Naive B cell (primary cell): ENCODE results near the gene KRT8. TPM values are rescaled to one million over a fixed set of nuclear protein-coding genes. Genes with fewer than 3 reads are reported as not detected.
"Not testable (repeated sequence)": the region's sequence is repeated elsewhere in the genome, so short reads cannot be mapped to it uniquely, and the experiment has no call there.

ENCODE experiments used
- ATAC-seq, 2 donors: fragments of 150-1000 bp; cut with Tn5 transposase; 2 replicates each; pipeline ENCODE4 v1.10.0; 2021; ENCODE audit warnings: low read depth in 2 of 2, mild to moderate bottlenecking in 2 of 2, moderate library complexity in 2 of 2
- DNase-seq: peaks from one replicate; pipeline ENCODE4 v3.0.0; 2022
- H3K27ac Mint-ChIP-seq, 6 donors: one replicate each; pipeline ENCODE4 v1.8.0; 2020 to 2022; ENCODE audit warnings: mild to moderate bottlenecking in 6 of 6, mixed read lengths in 6 of 6, moderate library complexity in 5 of 6, inconsistent platforms in 2 of 6
- H3K27me3 Mint-ChIP-seq, 3 donors: one replicate each; pipeline ENCODE4 v1.8.0; 2021 to 2022; ENCODE audit warnings: mixed read lengths in 3 of 3, mild to moderate bottlenecking in 1 of 3
- H3K36me3 Mint-ChIP-seq, 2 donors: one replicate each; pipeline ENCODE4 v1.8.0; 2020 to 2022; ENCODE audit warnings: mixed read lengths in 2 of 2, inconsistent platforms in 1 of 2, mild to moderate bottlenecking in 1 of 2
- H3K4me1 Mint-ChIP-seq, 3 donors: one replicate each; pipeline ENCODE4 v1.8.0; 2020 to 2022; ENCODE audit warnings: mixed read lengths in 3 of 3, inconsistent platforms in 1 of 3, mild to moderate bottlenecking in 1 of 3, moderate library complexity in 1 of 3
- H3K4me3 Mint-ChIP-seq, 8 donors: one replicate each; pipeline ENCODE4 v1.8.0; 2020 to 2022; ENCODE audit warnings: mild to moderate bottlenecking in 8 of 8, mixed read lengths in 8 of 8, moderate library complexity in 8 of 8, inconsistent platforms in 2 of 8
- H3K9me3 Mint-ChIP-seq, 7 donors: one replicate each; pipeline ENCODE4 v1.8.0; 2020 to 2022; ENCODE audit warnings: mixed read lengths in 7 of 7, mild to moderate bottlenecking in 5 of 7, inconsistent platforms in 2 of 7, moderate library complexity in 1 of 7
- polyA plus RNA-seq, 6 donors: library from polyadenylated mRNA; unstranded; fragments of 300-500 nt; fragmentation: Illumina TruSeq; gene quantifications; one replicate each; pipeline ENCODE4 v1.2.3, GENCODE V29; 2021; ENCODE audit warnings: low read depth in 6 of 6

Gene KRT8
- polyA plus RNA-seq, 6 donors from 2014 or later: not detected

DNA sequence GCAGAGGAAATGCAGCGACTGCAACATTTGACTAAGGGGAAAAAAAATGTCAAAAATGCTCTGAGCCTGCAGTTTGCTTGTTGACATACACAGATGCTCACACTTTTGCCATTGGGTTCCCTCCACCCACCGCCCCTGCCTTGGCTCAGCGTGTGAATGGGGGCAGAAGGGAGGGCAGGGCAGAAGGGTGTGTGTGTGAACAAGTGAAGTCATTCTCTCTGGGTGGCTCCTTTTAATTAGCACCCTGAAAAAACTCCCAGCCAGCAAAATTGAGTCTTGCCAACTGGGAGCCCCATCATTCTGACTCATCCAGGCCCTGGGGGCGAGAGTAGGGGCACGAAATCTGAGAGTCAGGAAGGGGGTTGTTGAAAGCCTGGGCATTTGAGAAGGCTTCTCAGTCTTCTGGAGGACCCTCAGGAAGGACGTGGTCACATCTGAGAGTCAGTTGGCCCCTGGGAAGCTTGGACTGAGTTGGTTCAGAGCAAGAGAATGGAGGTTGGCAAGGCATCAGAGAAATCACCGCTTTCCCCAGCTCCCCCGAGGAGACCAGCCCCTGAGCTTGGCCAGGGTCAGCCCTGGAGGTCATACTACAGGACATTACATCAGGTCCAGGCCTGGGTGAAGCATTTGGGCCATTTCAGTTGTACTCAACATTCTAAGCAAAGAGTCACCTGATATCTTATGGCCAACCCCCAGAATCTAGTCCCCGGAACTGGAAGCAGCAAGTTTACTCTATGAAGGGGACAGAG is 33.4 kb downstream of the KRT8 start:
- Mint-ChIP-seq H3K4me3 (peak overlapping the region in 1 of 8 donors; percentile 21), H3K9me3 (no peaks in the 10 kb centered on the region), H3K36me3 (no peaks in the 10 kb centered on the region), H3K4me1 (peaks cover 35 to 46% (median 38%) of the 10 kb centered on the region in 3 donors), H3K27me3 (peaks cover 14 to 43% (median 29%) of the 10 kb centered on the region in 3 donors), H3K27ac (peak overlapping the region in 1 of 6 donors; percentile 58)
- DNase-seq: no peak
- ATAC-seq: no peak

DNA sequence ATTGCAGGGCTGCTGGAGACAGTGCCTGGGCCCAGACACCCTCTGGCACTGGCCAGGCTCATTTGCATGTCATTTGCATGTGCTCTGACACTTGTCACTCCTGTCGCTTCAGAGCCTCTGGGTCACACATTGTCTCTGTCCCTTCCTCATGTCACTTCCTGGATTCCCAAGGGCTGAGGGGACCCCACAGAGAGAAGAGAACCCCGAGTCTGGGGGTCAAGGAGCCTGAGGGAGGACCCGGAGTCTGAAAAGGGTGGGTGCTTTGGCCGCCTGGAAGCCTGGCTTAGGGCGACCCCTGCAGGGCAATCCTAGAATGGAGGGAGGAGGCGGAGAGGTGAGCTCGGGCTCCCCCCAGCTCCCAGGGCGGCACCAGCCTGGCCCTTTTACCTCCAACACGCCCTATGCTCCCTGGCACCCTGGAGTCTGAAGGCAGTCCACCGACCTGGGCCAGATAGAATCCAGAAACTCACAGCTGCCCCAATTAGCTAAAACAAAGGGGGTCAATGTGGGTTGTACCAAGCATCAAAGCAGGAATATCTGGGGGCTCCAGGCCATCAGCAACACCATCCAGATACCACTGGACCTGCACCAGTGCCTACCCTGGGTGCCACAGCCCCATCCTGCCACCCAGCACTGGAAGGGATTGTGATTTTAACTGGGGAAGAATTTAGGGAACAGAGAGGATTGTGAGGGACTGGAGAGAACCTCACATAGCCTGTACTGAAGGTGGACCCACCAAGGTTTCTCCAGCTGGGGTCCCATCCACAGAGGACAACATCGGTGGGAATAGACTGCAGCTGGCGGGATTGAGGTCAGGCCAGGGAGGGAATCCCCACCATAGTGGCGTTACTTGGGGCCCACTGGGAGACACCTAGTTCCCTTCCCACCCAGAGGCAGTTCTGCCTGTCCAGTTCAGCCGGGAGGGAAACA is 34.2 kb downstream of the KRT8 start:
- Mint-ChIP-seq H3K36me3 (no peaks in the 10 kb centered on the region), H3K4me3 (peak overlapping the region in 1 of 8 donors; percentile 43), H3K27ac (peak overlapping the region in 2 of 6 donors; percentile 24 to 36), H3K4me1 (peaks cover 32 to 46% (median 38%) of the 10 kb centered on the region in 3 donors), H3K27me3 (peaks cover 9 to 35% (median 20%) of the 10 kb centered on the region in 3 donors), H3K9me3 (no peaks in the 10 kb centered on the region)
- peak; percentile 34 for DNase-seq
- peak; percentile 60 to 71 for ATAC-seq

DNA sequence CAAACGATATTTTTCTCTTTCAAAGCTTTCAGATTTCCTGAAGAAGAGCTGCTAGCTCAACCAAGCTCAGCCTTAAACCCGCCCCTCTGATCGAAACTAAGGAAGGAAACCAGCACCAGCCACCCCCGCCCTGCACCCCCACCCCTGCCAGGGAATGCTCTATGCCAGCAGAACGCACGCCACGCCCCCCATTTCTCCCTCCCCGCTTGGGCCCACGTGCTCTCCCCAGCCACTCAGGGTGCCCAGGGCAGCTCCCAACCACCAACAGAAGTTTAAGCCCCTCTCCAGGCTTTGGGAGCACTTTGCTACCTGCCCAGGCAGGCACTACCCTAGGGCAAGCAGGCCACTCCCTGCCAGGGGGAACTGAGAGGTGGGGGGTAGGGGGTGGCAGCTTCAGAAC is 37.2 kb downstream of the KRT8 start:
- peaks cover 2 to 10% (median 4%) of the 10 kb centered on the region in 3 donors for H3K27me3 Mint-ChIP-seq
- ATAC-seq: peak; percentile 26 to 32
- DNase-seq: no peak
- no peaks in the 10 kb centered on the region for H3K36me3 Mint-ChIP-seq
- no peaks in the 10 kb centered on the region for H3K9me3 Mint-ChIP-seq
- H3K27ac Mint-ChIP-seq: no peak overlapping the region
- H3K4me1 Mint-ChIP-seq: peaks cover 16 to 28% (median 23%) of the 10 kb centered on the region in 3 donors
- H3K4me3 Mint-ChIP-seq: peak overlapping the region in 5 of 8 donors; percentile 22 to 63 (median 42)

DNA sequence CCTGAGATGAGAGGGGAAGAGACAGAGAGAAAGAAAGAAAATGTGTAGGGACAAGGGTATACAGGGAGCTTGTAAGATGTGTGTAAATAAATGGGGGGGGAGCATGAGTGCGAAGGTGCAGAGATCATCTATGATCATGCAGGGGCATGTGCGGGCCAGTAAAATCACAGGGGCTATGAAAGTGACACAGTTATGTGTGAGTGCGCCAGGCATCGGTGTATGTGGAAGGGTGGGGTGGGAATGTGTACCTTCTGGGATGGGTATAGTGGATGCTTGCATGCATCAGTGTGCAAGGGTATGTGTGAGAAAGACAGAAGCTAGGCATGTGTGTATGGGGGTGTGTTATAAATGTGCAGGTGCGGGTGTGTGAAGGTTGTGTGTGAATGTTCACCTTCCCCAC is 37.7 kb downstream of the KRT8 start:
- DNase-seq: no peak
- Mint-ChIP-seq H3K27ac (peak overlapping the region in 1 of 6 donors; percentile 29), H3K36me3 (no peaks in the 10 kb centered on the region), H3K9me3 (no peaks in the 10 kb centered on the region), H3K27me3 (peaks cover 4 to 5% (median 4%) of the 10 kb centered on the region in 3 donors), H3K4me1 (peaks cover 16 to 28% (median 23%) of the 10 kb centered on the region in 3 donors), H3K4me3 (peak overlapping the region in 2 of 8 donors; percentile 42 to 50)
- no peak for ATAC-seq

DNA sequence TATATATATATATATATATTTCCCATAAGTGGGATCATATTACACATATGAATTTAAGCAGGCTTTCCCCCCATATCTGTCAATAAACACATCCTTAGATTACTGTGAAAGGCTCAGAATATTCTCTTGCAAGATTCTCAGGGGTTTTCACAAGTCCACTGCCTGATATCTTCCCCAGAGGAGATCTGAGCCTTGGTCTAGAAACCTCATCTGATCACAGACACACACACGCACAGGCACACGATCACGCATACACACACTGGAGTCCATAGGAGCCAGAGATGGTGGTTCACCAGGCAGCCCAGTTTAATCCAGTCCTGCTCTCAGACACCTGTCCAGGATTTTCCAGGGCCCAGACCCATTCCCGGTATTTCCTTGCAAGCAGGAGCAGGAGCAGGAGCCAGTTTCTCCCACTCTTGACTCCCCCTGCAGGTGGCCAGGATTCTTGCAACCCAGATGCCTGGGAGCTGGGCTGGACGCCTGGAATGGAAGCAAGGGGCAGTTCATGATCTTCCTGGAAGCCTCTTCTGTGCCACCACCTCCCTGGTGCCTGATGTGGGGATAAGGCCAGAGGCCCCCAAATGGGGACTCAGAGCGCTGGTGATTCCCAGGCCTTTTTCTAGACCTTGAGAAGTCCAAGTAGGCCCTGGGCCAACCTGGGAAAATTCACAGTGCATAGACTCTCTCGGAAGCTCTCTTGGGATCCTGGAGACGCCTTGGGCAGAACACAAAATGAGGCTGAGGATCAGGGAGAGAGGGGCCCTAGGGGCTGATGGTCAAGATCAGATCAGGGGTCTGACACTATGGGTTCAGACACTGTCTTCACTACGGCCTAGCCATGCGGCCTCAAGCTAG is 39.6 kb downstream of the KRT8 start:
- Mint-ChIP-seq H3K4me1 (peaks cover 16 to 19% (median 18%) of the 10 kb centered on the region in 3 donors), H3K27ac (no peak overlapping the region), H3K27me3 (peaks cover 0 to 10% (median 4%) of the 10 kb centered on the region in 3 donors), H3K9me3 (no peaks in the 10 kb centered on the region), H3K4me3 (peak overlapping the region in 1 of 8 donors; percentile 25), H3K36me3 (no peaks in the 10 kb centered on the region)
- ATAC-seq: no peak
- no peak for DNase-seq

DNA sequence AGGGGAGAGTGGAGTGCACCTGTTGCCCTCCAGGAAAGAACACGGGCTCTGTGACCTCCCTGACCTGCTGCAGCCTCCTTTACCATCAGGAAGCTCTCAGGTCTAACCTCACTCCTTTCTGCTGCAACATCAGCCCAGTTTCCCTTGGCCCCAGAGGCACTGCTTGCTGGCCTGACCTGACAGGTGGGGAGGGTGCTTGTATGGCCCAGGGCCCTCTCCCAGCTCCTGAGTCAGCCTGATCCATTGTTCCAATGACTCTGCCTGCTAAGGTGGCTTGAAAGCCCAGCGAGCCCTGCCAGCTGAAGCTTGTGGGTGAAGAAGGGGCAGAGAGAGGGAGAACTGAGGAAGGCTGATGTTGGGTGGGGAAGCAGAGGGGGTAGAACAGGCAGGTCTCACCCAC is 42.9 kb downstream of the KRT8 start:
- DNase-seq: no peak
- no peak overlapping the region for H3K4me3 Mint-ChIP-seq
- peaks cover 3 to 6% (median 3%) of the 10 kb centered on the region in 3 donors for H3K4me1 Mint-ChIP-seq
- ATAC-seq: no peak
- no peak overlapping the region for H3K27ac Mint-ChIP-seq
- peaks cover 11 to 37% (median 24%) of the 10 kb centered on the region in 3 donors for H3K27me3 Mint-ChIP-seq
- H3K36me3 Mint-ChIP-seq: no peaks in the 10 kb centered on the region
- no peaks in the 10 kb centered on the region for H3K9me3 Mint-ChIP-seq

DNA sequence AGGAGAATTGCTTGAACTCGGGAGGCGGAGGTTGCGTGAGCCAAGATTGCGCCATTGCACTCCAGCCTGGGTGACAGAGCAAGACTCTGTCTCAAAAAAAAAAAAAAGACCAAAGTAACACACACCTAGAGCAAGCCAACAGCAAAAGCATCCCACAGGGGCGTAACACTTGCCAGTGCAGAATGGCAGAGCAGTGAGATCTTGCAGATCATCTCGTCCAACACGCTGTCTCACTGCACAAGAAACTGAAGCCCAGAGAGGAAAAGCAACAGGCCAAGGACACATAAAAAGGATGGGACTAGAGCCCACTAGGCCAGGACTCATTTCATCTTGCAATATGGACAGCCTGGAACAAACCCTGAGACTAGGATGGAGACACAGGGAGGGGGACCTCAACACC is 43.4 kb downstream of the KRT8 start:
- peaks cover 11 to 42% (median 28%) of the 10 kb centered on the region in 3 donors for H3K27me3 Mint-ChIP-seq
- H3K36me3 Mint-ChIP-seq: no peaks in the 10 kb centered on the region
- peaks cover 0 to 3% (median 0%) of the 10 kb centered on the region in 3 donors for H3K4me1 Mint-ChIP-seq
- no peaks in the 10 kb centered on the region for H3K9me3 Mint-ChIP-seq
- DNase-seq (no peak), ATAC-seq (no peak)
- peak overlapping the region in 1 of 6 donors; percentile 59 for H3K27ac Mint-ChIP-seq
- no peak overlapping the region for H3K4me3 Mint-ChIP-seq

DNA sequence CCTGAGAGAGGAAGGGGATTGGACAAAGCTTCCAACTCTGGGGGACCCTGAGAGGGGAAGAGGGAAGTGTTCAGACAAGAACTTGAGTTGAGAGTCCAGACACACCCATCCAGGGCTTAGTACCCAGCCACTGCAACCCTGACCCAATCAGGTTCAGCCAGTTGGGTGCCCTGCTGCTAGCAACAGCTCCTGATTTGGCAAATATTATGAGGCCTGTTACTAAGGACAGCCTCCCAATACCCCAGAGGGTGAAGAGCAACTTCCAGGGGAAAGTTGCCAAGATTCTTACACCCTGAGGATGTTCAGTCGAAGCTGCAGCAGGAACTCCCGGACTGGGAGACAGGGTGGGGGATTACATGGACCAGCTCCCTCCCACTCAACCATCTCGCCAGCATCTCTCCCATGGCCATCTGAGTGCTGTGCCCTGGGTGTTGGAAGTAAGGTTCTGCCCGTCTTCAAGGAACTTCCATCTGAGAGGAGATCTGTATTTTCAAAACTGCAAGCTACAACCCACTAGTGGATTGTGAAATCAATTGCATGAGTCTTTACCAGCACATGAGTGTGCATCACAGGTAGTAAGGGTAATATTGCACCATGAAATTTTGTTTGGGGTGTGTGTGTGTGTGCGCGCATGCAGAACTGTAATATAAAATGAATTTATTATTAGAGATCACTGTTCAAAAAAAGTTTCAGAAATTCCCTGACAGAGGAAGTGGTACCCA is 44.6 kb downstream of the KRT8 start:
- ATAC-seq: no peak

DNA sequence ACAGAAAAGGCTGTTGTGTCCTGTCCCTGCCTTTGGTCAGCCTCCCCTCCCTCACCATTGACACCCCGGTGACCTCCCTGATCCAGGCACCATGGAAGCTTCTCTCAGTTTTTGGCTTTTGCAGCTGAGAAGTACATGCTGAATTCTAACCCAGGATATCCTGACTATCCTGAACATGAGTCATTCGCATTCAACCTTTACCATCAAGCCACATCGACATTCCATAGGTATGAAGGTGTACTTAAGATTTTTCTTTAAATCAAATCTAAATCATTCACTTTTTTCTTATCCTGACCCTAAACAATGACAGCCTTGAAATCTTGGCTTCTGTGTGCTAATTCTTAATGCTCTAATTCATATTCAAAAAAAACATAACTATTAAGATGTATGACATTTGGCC is 47.4 kb downstream of the KRT8 start:
- ATAC-seq (no peak), DNase-seq (no peak)
- H3K4me1 Mint-ChIP-seq: peaks cover 0 to 3% (median 0%) of the 10 kb centered on the region in 3 donors
- no peak overlapping the region for H3K27ac Mint-ChIP-seq
- peaks cover 0 to 7% (median 1%) of the 10 kb centered on the region in 7 donors for H3K9me3 Mint-ChIP-seq
- H3K27me3 Mint-ChIP-seq: peaks cover 14 to 62% (median 60%) of the 10 kb centered on the region in 3 donors
- H3K36me3 Mint-ChIP-seq: no peaks in the 10 kb centered on the region
- H3K4me3 Mint-ChIP-seq: no peak overlapping the region

More for the DNA sequence above, 44.6 kb downstream of the KRT8 start:
- peaks cover 0 to 3% (median 0%) of the 10 kb centered on the region in 3 donors for H3K4me1 Mint-ChIP-seq
- no peak overlapping the region for H3K4me3 Mint-ChIP-seq
- peaks cover 11 to 42% (median 37%) of the 10 kb centered on the region in 3 donors for H3K27me3 Mint-ChIP-seq
- peak overlapping the region in 2 of 6 donors; percentile 49 to 66 for H3K27ac Mint-ChIP-seq
- DNase-seq: no peak
- H3K36me3 Mint-ChIP-seq: no peaks in the 10 kb centered on the region
- peaks cover 0 to 7% (median 0%) of the 10 kb centered on the region in 7 donors for H3K9me3 Mint-ChIP-seq

DNA sequence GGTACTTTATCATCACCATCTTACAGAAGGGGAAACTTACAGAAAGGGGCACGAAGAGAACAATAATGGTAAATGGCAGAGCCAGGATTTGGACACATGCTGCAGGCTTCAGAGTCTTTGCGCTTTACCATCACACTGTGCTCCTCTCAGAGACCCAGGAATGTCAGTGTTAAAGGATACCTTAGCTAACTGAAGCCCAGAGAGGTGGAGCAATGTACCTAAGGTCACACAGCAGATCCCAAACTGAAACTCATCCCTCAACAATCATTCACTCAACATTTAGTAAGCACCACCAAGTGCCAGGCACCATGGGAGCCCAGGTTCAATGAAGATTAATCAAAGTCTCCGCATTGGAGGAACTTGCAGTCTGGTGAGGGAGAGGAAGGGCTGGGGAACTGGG is 48.1 kb downstream of the KRT8 start:
- no peak for DNase-seq
- H3K4me1 Mint-ChIP-seq: peaks cover 0 to 3% (median 0%) of the 10 kb centered on the region in 3 donors
- H3K9me3 Mint-ChIP-seq: peaks cover 0 to 7% (median 1%) of the 10 kb centered on the region in 7 donors
- no peak for ATAC-seq
- H3K36me3 Mint-ChIP-seq: no peaks in the 10 kb centered on the region
- H3K27me3 Mint-ChIP-seq: peaks cover 14 to 68% (median 59%) of the 10 kb centered on the region in 3 donors
- no peak overlapping the region for H3K27ac Mint-ChIP-seq
- no peak overlapping the region for H3K4me3 Mint-ChIP-seq

DNA sequence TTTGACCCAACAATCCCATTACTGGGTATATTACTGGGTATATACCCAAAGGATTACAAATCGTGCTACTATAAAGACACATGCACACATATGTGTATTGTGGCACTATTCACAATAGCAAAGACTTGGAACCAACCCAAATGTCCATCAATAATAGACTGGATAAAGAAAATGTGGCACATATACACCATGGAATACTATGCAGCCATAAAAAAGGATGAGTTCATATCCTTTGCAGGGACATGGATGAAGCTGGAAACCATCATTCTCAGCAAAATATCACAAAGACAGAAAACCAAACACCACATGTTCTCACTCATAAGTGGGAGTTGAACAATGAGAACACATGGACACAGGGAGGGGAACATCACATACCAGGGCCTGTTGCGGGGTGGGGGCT is 48.8 kb downstream of the KRT8 start:
- not testable (repeated sequence) for H3K4me3 Mint-ChIP-seq, H3K9me3 Mint-ChIP-seq, ATAC-seq, H3K36me3 Mint-ChIP-seq, H3K27ac Mint-ChIP-seq, DNase-seq, H3K4me1 Mint-ChIP-seq
- H3K27me3 Mint-ChIP-seq: peaks cover 14 to 68% (median 58%) of the 10 kb centered on the region in 3 donors

DNA sequence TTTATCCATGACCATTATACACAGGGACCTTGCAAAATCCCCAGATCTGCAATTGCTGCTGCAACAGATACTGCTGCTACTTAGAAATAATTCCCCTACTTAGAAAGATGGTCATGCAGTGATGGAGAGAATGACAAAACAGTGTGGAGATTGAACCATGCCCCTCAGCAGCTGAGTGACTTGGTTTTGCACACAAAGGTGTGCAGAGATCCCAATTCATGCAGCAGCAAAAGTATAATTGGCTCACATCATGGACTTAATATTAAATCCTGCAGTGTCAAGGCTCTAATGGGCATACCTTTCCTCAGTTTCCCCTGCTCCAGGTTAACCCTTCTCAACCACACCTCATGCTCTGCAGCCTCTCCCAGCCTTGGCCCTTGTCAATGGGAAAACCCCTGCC is 53.1 kb downstream of the KRT8 start:
- Mint-ChIP-seq H3K27ac (no peak overlapping the region), H3K4me1 (peaks cover 4 to 10% (median 4%) of the 10 kb centered on the region in 3 donors), H3K27me3 (peaks cover 15 to 52% (median 41%) of the 10 kb centered on the region in 3 donors), H3K36me3 (no peaks in the 10 kb centered on the region), H3K9me3 (peaks cover 0 to 7% (median 1%) of the 10 kb centered on the region in 7 donors), H3K4me3 (no peak overlapping the region)
- DNase-seq: no peak
- no peak for ATAC-seq
